MM.1S (cell line): ENCODE measurements around the gene TMEM150A.
A peak's percentile ranks its signal among the peaks of the same experiment; 100 is the strongest.

ENCODE experiments used
- DNase-seq: peaks from one replicate; pipeline ENCODE4 v3.0.0-alpha.2; 2015
- H2AFZ ChIP-seq: fragments of 300-600 bp; sonication (generic); 2 replicates; pipeline ENCODE4 v1.6.0; 2016; ENCODE audit warnings: antibody characterized with exemption, low read length
- H3F3A ChIP-seq: fragments of 300-600 bp; sonication (generic); 2 replicates; pipeline ENCODE4 v1.6.1; 2016; ENCODE audit warnings: mild to moderate bottlenecking, antibody characterized with exemption, low read length, moderate library complexity, mixed read lengths; ENCODE audit not compliant: insufficient read depth
- H3K27ac ChIP-seq: fragments of 300-600 bp; sonication (generic); 2 replicates; pipeline ENCODE4 v1.5.1; 2016; ENCODE audit warnings: mild to moderate bottlenecking, low read length
- H3K27me3 ChIP-seq: fragments of 300-600 bp; sonication (generic); replicated peaks from 2 replicates; pipeline ENCODE4 v1.6.0; 2016; ENCODE audit warnings: low read length; ENCODE audit not compliant: insufficient read depth
- H3K36me3 ChIP-seq: fragments of 300-600 bp; sonication (generic); replicated peaks from 2 replicates; pipeline ENCODE4 v1.6.1; 2016; ENCODE audit warnings: mild to moderate bottlenecking, low read length, mixed read lengths; ENCODE audit not compliant: insufficient read depth
- H3K4me1 ChIP-seq: fragments of 300-600 bp; sonication (generic); 2 replicates; pipeline ENCODE4 v1.6.1; 2016; ENCODE audit warnings: low read length, mixed read lengths
- H3K4me2 ChIP-seq: fragments of 300-600 bp; sonication (generic); 2 replicates; pipeline ENCODE4 v1.6.0; 2016; ENCODE audit warnings: low read depth, low read length
- H3K4me3 ChIP-seq: fragments of 300-600 bp; sonication (generic); 2 replicates; pipeline ENCODE4 v1.5.1; 2016; ENCODE audit warnings: low read length, mixed read lengths
- H3K79me2 ChIP-seq: fragments of 300-600 bp; sonication (generic); 2 replicates; pipeline ENCODE4 v1.6.1; 2016; ENCODE audit warnings: mixed run types, low read length, mixed read lengths
- H3K9ac ChIP-seq: fragments of 300-600 bp; sonication (generic); 2 replicates; pipeline ENCODE4 v1.6.1; 2016; ENCODE audit warnings: low read length, mixed read lengths
- H3K9me2 ChIP-seq: fragments of 300-600 bp; sonication (generic); replicated peaks from 2 replicates; pipeline ENCODE4 v1.6.1; 2016; ENCODE audit warnings: mild to moderate bottlenecking, low read length, mixed read lengths; ENCODE audit not compliant: insufficient read depth
- H3K9me3 ChIP-seq: fragments of 300-600 bp; sonication (generic); replicated peaks from 2 replicates; pipeline ENCODE4 v1.6.1; 2016; ENCODE audit warnings: mild to moderate bottlenecking, low read length, mixed read lengths; ENCODE audit not compliant: insufficient read depth
- H4K20me1 ChIP-seq: fragments of 300-600 bp; sonication (generic); 2 replicates; pipeline ENCODE4 v1.6.1; 2016; ENCODE audit warnings: mild to moderate bottlenecking, low read length, moderate library complexity, mixed read lengths; ENCODE audit not compliant: insufficient read depth
- CTCF ChIP-seq: fragments of 300-600 bp; sonication (generic); IDR thresholded peaks from 2 replicates; pipeline ENCODE4 v1.5.1; 2016; ENCODE audit warnings: antibody characterized with exemption, low read length, mixed read lengths
- EZH2 ChIP-seq: fragments of 300-600 bp; sonication (generic); optimal IDR thresholded peaks from 2 replicates; pipeline ENCODE3; 2017; ENCODE audit warnings: low read depth, mild to moderate bottlenecking, antibody characterized with exemption, low read length, mixed read lengths
- EZH2phosphoT487 ChIP-seq: fragments of 300-600 bp; sonication (generic); IDR thresholded peaks from 2 replicates; pipeline ENCODE4 v1.6.1; 2018; ENCODE audit warnings: antibody characterized with exemption, low read length

TMEM150A gene

GRCh38 chr2:85602476-85603234, at the start of gene TMEM150A:
TMEM150A (minus strand) TSS chr2:85602698; CDS start chr2:85601948, 750 bp downstream.
- no peaks in the 10 kb centered on the region for H3K9me2 ChIP-seq
- no peaks in the 10 kb centered on the region for H3K79me2 ChIP-seq
- H3K27ac ChIP-seq = no peak within 1 kb of the TSS
- peak within 1 kb of the TSS; percentile 82 for H2AFZ ChIP-seq
- H3K27me3 ChIP-seq = no peaks in the 10 kb centered on the region
- peak within 1 kb of the TSS; percentile 53; the same call in 1 of the 2 replicates for H3K9ac ChIP-seq
- H3K9me3 ChIP-seq = no peaks in the 10 kb centered on the region
- H3F3A ChIP-seq = 0 out of 2 replicates have a peak, but pooled peaks cover 10% of the 10 kb centered on the region
- no peaks in the 10 kb centered on the region for H4K20me1 ChIP-seq
- peak; percentile 91 for DNase-seq
- H3K36me3 ChIP-seq = no peaks in the 10 kb centered on the region
- peak within 1 kb of the TSS; percentile 62 for H3K4me2 ChIP-seq
- H3K4me1 ChIP-seq = peaks cover 5% of the 10 kb centered on the region; the same call in 1 of the 2 replicates
- peak within 1 kb of the TSS; percentile 82 for H3K4me3 ChIP-seq
- TF ChIP-seq EZH2 = no peak
- TF ChIP-seq CTCF = peak; percentile 22

GRCh38 chr2:85652056-85652455, 49.6 kb upstream of the TMEM150A start:
- Histone ChIP-seq H3K9ac (no peak overlapping the region), H2AFZ (no peak overlapping the region), H3K4me3 (no peak overlapping the region), H3K79me2 (no peaks in the 10 kb centered on the region), H3K9me2 (no peaks in the 10 kb centered on the region), H4K20me1 (0 out of 2 replicates have a peak, but pooled peaks cover 3% of the 10 kb centered on the region), H3F3A (no peaks in the 10 kb centered on the region; the same call in 1 of the 2 replicates), H3K27ac (no peak overlapping the region), H3K36me3 (0 out of 2 replicates have a peak, but pooled peaks cover 3% of the 10 kb centered on the region), H3K27me3 (no peaks in the 10 kb centered on the region), H3K4me1 (no peaks in the 10 kb centered on the region), H3K9me3 (no peaks in the 10 kb centered on the region), H3K4me2 (no peak overlapping the region)
- DNase-seq = no peak
- TF ChIP-seq CTCF = no peak
- TF ChIP-seq EZH2phosphoT487 = no peak
- no peak for TF ChIP-seq EZH2

GRCh38 chr2:85651097-85651496, 48.6 kb upstream of the TMEM150A start:
- Histone ChIP-seq H3K36me3 (peaks cover 9% of the 10 kb centered on the region; the same call in 1 of the 2 replicates), H2AFZ (no peak overlapping the region), H3F3A (no peaks in the 10 kb centered on the region; the same call in 1 of the 2 replicates), H3K9ac (no peak overlapping the region), H3K79me2 (peaks cover under 1% of the 10 kb centered on the region; the same call in 1 of the 2 replicates), H3K4me2 (no peak overlapping the region), H3K27me3 (no peaks in the 10 kb centered on the region), H4K20me1 (0 out of 2 replicates have a peak, but pooled peaks cover 3% of the 10 kb centered on the region), H3K4me3 (no peak overlapping the region), H3K4me1 (no peaks in the 10 kb centered on the region), H3K9me3 (no peaks in the 10 kb centered on the region), H3K9me2 (no peaks in the 10 kb centered on the region), H3K27ac (no peak overlapping the region)
- no peak for TF ChIP-seq EZH2
- no peak for TF ChIP-seq CTCF
- DNase-seq = no peak
